Fibroblast of lung (primary cell): ENCODE data around the gene PTGES3. TPM values are rescaled to one million over a fixed set of nuclear protein-coding genes. Genes with fewer than 3 reads are reported as not detected.

Experiments
- DNase-seq, 2 donors: peaks; one replicate each; pipeline versions ENCODE4 v3.0.0 to v3.0.0-alpha.2; 2010; ENCODE audit warnings: low read depth in 2 of 2
- H2AFZ ChIP-seq: 2 replicates; pipeline ENCODE4 v1.5.1; 2012; ENCODE audit warnings: low read length, control low read depth, inconsistent platforms
- H3K27ac ChIP-seq: 2 replicates; pipeline ENCODE4 v1.5.1; 2011; ENCODE audit warnings: low read length, control low read depth; ENCODE audit not compliant: insufficient read depth
- H3K27me3 ChIP-seq: 2 replicates; pipeline ENCODE4 v1.5.1; 2011; ENCODE audit warnings: mild to moderate bottlenecking, low read length; ENCODE audit not compliant: control insufficient read depth, insufficient read depth
- H3K36me3 ChIP-seq: 2 replicates; pipeline ENCODE4 v1.5.1; 2011; ENCODE audit warnings: low read length; ENCODE audit not compliant: control insufficient read depth, insufficient read depth
- H3K4me1 ChIP-seq: 2 replicates; pipeline ENCODE4 v1.5.1; 2011; ENCODE audit warnings: low read length; ENCODE audit not compliant: control insufficient read depth, insufficient read depth; ENCODE audit errors: extremely low read depth
- H3K4me2 ChIP-seq: 2 replicates; pipeline ENCODE4 v1.5.1; 2011; ENCODE audit warnings: low read length, control low read depth; ENCODE audit not compliant: insufficient read depth; ENCODE audit errors: extremely low read depth
- H3K4me3 ChIP-seq, 4 experiments: fragments of 200-600 bp in 1 of 4; sonication (generic) in 1 of 4; replicated peaks in 1 of 4; 2 replicates each; pipeline ENCODE4 v1.5.1; 2011 to 2016; ENCODE audit warnings: low read length in 4 of 4, low read depth in 3 of 4, mild to moderate bottlenecking in 3 of 4, control low read depth in 2 of 4, inconsistent platforms in 1 of 4, mixed read lengths in 1 of 4; ENCODE audit not compliant: insufficient read depth in 1 of 4; ENCODE audit errors: control extremely low read depth in 1 of 4
- H3K79me2 ChIP-seq: 2 replicates; pipeline ENCODE4 v1.5.1; 2012; ENCODE audit warnings: mild to moderate bottlenecking, low read length, inconsistent platforms; ENCODE audit not compliant: control insufficient read depth, insufficient read depth
- H3K9ac ChIP-seq: 2 replicates; pipeline ENCODE4 v1.5.1; 2011; ENCODE audit warnings: mild to moderate bottlenecking, low read length, control low read depth; ENCODE audit not compliant: insufficient read depth
- H3K9me3 ChIP-seq: 2 replicates; pipeline ENCODE4 v1.5.1; 2012; ENCODE audit warnings: low read depth, low read length; ENCODE audit not compliant: control insufficient read depth, insufficient read depth
- H4K20me1 ChIP-seq: 2 replicates; pipeline ENCODE4 v1.5.1; 2011; ENCODE audit warnings: low read length; ENCODE audit not compliant: control insufficient read depth, insufficient read depth; ENCODE audit errors: extremely low read depth
- CTCF ChIP-seq, 2 donors: IDR thresholded peaks in 1 of 2; conservative IDR thresholded peaks in 1 of 2; 1 replicate in 1 of 2; 2 replicates in 1 of 2; pipeline ENCODE4 v1.5.1; 2011 to 2012; ENCODE audit warnings: low read length in 2 of 2, control low read depth in 1 of 2, inconsistent platforms in 1 of 2, low read depth in 1 of 2, mild to moderate bottlenecking in 1 of 2
- EZH2 ChIP-seq: IDR thresholded peaks from 2 replicates; pipeline ENCODE4 v1.5.1; 2012; ENCODE audit warnings: low read length, control low read depth, mild to moderate bottlenecking; ENCODE audit errors: missing control alignments
- polyA plus RNA-seq, 2 donors: library from polyadenylated mRNA; depleted of rRNA in 1 of 2; stranded (reverse) in 1 of 2; unstranded in 1 of 2; fragments of >200 nt; gene quantifications; 2 replicates each; pipeline ENCODE4 v1.2.1, GENCODE V29; 2011 to 2012; ENCODE audit warnings: missing spikeins in 1 of 2
- total RNA-seq: library from RNA; depleted of rRNA; stranded (reverse); fragments of >200 nt; gene quantifications from 2 replicates; pipeline ENCODE4 v1.2.1, GENCODE V29; 2014

Gene PTGES3
- total and polyA plus RNA-seq, 2 donors (not counting 1 experiment from before 2014, with no cell fraction given): 60.3 to 119 TPM

DNA sequence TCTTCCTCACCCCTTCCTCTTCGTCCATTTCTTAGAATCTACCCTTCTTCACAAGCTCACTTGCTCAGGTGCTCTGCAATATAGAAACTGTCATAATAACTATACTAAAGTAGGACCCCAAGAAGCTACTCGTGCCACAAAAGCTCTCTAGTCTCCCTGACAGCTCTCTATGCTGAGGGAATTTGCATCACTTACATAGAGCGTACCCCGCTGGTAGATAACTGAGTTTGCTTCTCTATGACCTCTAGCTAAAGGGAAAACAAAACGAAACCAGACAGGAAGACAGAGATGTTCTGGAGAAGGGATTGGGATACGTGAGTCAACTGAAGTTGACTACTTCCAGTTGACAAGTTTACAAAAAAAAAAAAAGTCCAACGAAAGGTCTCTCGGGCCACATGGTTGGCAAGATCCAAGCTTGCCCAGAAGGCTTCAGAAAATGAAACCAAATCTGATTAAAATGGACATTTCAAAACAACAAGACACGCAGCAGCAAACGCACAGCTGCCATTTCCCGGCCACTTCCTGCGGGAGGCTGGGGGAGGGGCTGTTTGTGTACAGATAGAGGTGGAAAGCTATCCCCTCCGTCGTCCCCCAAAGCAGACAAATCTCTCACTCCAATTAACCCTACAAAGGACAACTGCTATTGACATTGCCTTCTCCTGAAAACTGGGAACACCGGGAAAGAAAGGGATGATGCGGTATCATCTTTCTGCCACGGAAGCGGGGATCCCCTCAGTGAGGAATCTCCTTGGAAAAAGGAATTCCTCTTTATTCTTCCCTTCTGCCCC is 59.2 kb downstream of the PTGES3 start:
- peaks cover 25% of the 10 kb centered on the region for H3K4me1 ChIP-seq
- H2AFZ ChIP-seq: peak overlapping the region; percentile 12
- H3K79me2 ChIP-seq: peaks cover 89% of the 10 kb centered on the region
- H3K27ac ChIP-seq: peak overlapping the region; percentile 92
- peak overlapping the region; percentile 99 for H3K4me2 ChIP-seq
- H4K20me1 ChIP-seq: no peaks in the 10 kb centered on the region
- no peaks in the 10 kb centered on the region for H3K9me3 ChIP-seq
- peak overlapping the region; percentile 86 to 97 (median 94) for H3K4me3 ChIP-seq
- peaks cover 3% of the 10 kb centered on the region for H3K36me3 ChIP-seq
- no peaks in the 10 kb centered on the region for H3K27me3 ChIP-seq
- TF ChIP-seq CTCF (conservative IDR thresholded peaks at IDR 0.05 in 1 of 2, IDR thresholded peaks at IDR 0.05 in 1 of 2; ENCODE audit: low read depth in 1 of 2, low read length in 2 of 2) (no peak), EZH2 (no peak)
- peak overlapping the region; percentile 67 for H3K9ac ChIP-seq
- DNase-seq: peak; percentile 43 to 77

DNA sequence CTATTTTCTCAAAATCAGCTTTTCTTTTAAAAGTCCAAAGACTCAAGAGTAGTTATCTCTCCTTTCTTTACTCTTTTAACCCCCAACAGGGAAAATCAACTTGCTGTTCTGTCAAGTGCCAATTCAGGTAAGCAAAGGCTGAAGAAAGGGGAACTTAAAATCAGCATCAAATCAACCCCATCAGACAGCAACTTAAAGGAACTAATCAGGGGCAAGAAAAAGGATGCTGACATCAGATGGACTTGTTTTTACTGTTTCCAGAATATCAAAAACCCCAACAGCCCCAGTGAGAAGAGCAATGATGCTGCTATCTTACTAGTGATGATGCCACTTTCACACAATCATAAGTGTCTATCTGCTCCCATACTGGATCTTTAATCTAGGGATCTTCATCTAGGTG is 61.4 kb downstream of the PTGES3 start:
- peaks cover 3% of the 10 kb centered on the region for H3K36me3 ChIP-seq
- no peak overlapping the region for H3K4me2 ChIP-seq
- H4K20me1 ChIP-seq: no peaks in the 10 kb centered on the region
- no peak overlapping the region for H3K9ac ChIP-seq
- no peaks in the 10 kb centered on the region for H3K27me3 ChIP-seq
- no peak overlapping the region for H2AFZ ChIP-seq
- no peak overlapping the region for H3K4me3 ChIP-seq
- TF ChIP-seq CTCF (conservative IDR thresholded peaks at IDR 0.05 in 1 of 2, IDR thresholded peaks at IDR 0.05 in 1 of 2; ENCODE audit: low read depth in 1 of 2, low read length in 2 of 2) (no peak), EZH2 (no peak)
- H3K9me3 ChIP-seq: no peaks in the 10 kb centered on the region
- no peak overlapping the region for H3K27ac ChIP-seq
- peaks cover 87% of the 10 kb centered on the region for H3K79me2 ChIP-seq
- H3K4me1 ChIP-seq: peaks cover 8% of the 10 kb centered on the region
- DNase-seq: no peak

- Histone ChIP-seq H4K20me1 (peaks cover 3% of the 10 kb centered on the region), H3K9me3 (no peaks in the 10 kb centered on the region), H3K4me2 (no peak overlapping the region), H3K4me3 (no peak overlapping the region), H3K36me3 (peaks cover 2% of the 10 kb centered on the region), H3K79me2 (peaks cover 90% of the 10 kb centered on the region), H3K27ac (no peak overlapping the region), H3K27me3 (no peaks in the 10 kb centered on the region), H3K9ac (no peak overlapping the region), H2AFZ (no peak overlapping the region), H3K4me1 (no peaks in the 10 kb centered on the region)
- TF ChIP-seq CTCF (conservative IDR thresholded peaks at IDR 0.05 in 1 of 2, IDR thresholded peaks at IDR 0.05 in 1 of 2; ENCODE audit: low read depth in 1 of 2, low read length in 2 of 2) (no peak), EZH2 (no peak)
- no peak for DNase-seq
Observed at GRCh38 chr12:56622535-56622934, 65.5 kb downstream of the PTGES3 start.
